Renal pelvis (tissue), 4 donors: ENCODE data around the gene SCAMP2. TPM values are rescaled to one million over a fixed set of nuclear protein-coding genes. Genes with fewer than 3 reads are reported as not detected.
"Not testable (repeated sequence)": the region's sequence is repeated elsewhere in the genome, so short reads cannot be mapped to it uniquely, and the experiment has no call there.

ENCODE experiments used
- DNase-seq: peaks from one replicate; pipeline ENCODE4 v3.0.0-alpha.2; 2013
- polyA plus RNA-seq, 3 donors: library from polyadenylated mRNA; unstranded; fragments of 120-200 nt; gene quantifications; one replicate each; pipeline ENCODE4 v1.2.1, GENCODE V29; 2013; ENCODE audit not compliant: insufficient read length in 3 of 3

SCAMP2 gene
- polyA plus RNA-seq, 3 donors = 75.6 to 77.7 (median 77.3) TPM

DNA sequence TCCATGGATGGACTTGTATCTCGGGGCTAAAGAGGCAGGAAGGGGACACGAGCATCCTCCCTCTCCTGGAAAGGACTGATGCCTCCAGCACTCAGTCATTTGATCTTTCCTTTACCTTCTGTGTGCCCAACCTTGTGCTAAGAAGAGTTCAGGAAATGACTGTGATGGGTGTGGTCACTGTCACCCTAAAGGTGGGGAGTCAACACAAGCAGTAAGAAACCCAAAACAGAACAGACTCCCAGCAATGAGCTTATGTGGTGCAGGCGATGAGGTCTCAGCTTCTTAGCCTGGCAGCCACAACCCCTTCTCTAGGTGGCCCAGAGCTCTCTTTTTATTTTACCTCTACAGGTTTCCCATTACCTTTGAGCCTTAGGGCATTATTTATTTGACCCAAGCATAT, 20.5 kb upstream of the SCAMP2 start:
- DNase-seq = no peak

- DNase-seq = no peak
Measured at GRCh38 chr15:74892931-74893330, 19.8 kb upstream of the SCAMP2 start.

GRCh38 chr15:74892313-74892712, 19.1 kb upstream of the SCAMP2 start:
- no peak for DNase-seq

- DNase-seq = no peak
Measured at GRCh38 chr15:74891469-74891868, 18.3 kb upstream of the SCAMP2 start.

- DNase-seq = no peak
Measured at GRCh38 chr15:74890665-74890960, 17.4 kb upstream of the SCAMP2 start.

DNA sequence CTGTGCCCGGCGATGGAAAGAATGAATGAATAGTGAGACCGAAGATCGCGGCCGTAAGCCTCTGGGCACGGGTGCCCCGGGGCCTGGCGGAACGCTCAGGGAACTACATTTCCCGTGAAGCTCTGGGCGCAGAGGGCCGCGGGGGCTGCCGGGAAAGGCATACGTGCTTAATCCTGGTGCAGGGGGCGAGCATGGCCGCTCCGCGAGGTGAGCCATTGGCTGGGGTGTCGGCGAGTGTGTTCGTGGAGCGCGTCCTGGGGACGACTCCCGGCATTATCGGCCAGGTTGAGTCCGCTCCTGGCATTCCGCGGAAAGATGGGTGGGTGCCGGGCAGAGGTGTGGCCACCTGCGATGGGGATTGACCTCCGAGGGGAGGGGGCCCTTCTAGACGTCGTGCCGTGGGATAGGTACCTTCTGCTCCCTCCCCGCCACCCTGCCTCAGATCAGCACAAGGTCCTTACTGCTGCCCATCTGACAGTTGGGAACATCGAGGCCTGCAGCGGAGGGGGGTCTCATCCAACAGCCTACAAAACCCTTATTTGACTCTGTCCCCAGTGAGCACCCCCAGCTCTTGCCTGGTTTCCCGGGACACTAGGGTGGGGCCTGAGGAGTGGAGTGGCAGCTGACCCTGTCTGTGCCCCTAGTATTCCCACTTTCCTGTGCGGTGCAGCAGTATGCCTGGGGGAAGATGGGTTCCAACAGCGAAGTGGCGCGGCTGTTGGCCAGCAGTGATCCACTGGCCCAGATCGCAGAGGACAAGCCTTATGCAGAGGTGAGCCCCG, 16.9 kb upstream of the SCAMP2 start, which contains the start of gene MPI:
MPI (plus strand) TSS at position 160 of the 782 bp plus-strand sequence; CDS start at position 192, 32 bp downstream.
- DNase-seq = peak; percentile 85

DNA sequence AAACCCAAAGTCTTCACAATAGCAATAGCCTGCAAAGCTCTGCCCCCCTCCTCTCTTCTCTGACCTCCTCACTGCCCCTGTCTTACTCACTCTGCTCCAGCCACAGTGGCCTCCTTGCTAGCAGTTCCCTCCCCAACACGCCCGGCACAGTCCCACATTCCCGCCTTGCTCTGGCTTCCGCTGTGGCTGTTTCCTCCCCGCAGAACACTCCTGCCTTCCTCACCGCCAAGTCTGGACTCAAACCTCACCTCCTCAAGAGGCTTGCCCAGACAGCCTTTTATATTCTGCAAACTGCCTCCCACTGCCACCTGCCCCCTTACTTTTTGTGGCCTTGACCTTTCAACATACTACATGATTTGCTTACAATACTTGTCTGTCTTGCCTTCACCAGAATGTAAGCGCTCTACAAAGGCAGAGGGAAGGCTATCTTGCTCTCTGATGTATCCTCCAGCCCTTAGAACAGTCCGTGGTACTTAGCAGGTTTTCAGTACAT, 16.3 kb upstream of the SCAMP2 start:
- no peak for DNase-seq

GRCh38 chr15:74888716-74889115, 15.6 kb upstream of the SCAMP2 start:
- no peak for DNase-seq

GRCh38 chr15:74887537-74888193, 14.5 kb upstream of the SCAMP2 start:
- DNase-seq = not testable (repeated sequence)

GRCh38 chr15:74885461-74885860, 12.3 kb upstream of the SCAMP2 start:
- no peak for DNase-seq

GRCh38 chr15:74884428-74885223, 11.5 kb upstream of the SCAMP2 start:
- no peak for DNase-seq

DNA sequence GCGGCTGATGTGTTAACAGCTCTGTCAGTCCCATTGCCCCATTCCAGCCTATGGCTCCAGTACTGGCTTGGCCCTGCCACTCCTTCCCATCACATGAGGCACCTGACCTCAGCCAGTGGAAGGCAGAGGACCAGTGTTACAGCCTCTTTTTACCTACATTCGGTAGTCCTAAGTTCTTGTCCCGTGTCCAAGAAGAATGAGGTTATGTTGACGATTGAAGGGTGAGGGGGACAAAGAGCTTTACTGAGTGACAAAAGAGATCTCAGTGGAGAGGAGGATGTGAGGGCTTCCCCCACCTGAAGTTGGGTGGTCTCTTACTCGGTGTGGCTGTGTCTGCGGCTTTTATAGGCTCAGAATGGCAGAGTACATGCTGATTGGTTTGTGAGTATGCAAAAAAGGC, 9.4 kb upstream of the SCAMP2 start:
- no peak for DNase-seq

- DNase-seq = no peak
Measured at GRCh38 chr15:74878273-74878672, 5.1 kb upstream of the SCAMP2 start.

DNA sequence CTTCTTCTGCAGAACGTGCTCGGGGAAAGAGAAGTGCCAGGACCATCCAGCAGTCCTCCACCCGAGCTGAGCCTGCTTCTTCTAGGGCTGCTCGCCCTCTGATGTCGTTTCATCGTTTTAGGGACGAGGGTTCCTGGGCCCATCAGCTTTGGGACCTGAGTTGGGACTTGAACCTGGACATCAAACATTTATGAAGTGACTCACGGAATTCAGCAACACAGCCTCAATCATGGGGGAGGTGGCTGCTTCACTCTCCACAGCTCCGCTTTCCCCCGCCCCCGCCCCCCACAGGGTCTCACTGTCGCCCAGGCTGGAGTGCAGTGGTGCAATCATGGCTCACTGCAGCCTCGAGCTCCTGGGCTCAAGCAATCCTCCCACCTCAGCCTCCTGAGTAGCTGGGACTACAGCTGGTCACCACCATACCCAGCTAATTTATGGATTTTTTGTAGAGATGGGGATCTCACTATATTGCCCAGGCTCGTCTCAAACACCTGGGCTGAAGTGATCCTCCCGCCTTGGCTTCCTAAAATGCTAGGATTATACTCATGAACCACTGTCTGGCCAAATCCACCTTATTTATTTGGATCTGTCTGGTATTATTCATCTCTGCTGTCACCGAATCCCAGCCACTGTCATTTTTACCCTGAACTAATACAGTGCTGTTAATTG, 725 bp upstream of the SCAMP2 start:
- DNase-seq = no peak

GRCh38 chr15:74872702-74873035, 496 bp downstream of the SCAMP2 start:
- no peak for DNase-seq

DNA sequence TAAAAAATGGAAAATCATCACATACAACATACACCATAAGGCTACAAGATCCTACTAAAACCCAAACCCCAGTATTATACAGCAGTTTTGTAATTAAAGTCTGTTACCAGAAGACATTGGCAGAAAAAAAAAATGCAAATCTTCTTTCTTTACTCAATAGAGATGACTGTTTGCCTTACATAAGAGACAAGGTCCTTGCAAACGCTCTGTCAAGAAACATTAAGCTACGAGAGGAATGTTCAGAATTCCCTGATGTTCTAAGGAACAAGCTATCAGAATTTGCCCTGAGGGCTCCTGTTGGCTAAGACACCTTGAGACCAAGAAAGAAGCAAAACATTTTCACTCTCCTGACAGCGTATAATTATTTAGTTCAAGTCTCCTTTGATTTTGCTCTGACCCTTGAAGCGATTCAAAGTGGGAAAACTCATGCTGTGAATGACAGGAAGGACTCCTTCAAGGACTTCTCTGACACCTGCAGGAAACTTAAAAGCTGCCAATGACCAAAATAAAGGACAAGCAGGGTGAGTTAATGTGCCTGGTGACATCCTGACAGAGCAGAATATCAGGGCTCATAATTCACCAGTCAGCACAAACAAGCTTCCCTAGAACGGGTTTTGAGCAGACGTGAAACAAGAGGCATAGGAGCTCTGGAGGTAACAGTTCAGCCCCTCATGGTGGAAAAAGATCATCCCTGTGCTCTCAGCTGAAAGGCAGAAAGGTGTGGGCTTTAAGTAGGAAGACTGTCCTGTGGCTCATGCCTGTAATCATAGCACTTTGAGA, 2.5 kb downstream of the SCAMP2 start:
- DNase-seq = no peak

DNA sequence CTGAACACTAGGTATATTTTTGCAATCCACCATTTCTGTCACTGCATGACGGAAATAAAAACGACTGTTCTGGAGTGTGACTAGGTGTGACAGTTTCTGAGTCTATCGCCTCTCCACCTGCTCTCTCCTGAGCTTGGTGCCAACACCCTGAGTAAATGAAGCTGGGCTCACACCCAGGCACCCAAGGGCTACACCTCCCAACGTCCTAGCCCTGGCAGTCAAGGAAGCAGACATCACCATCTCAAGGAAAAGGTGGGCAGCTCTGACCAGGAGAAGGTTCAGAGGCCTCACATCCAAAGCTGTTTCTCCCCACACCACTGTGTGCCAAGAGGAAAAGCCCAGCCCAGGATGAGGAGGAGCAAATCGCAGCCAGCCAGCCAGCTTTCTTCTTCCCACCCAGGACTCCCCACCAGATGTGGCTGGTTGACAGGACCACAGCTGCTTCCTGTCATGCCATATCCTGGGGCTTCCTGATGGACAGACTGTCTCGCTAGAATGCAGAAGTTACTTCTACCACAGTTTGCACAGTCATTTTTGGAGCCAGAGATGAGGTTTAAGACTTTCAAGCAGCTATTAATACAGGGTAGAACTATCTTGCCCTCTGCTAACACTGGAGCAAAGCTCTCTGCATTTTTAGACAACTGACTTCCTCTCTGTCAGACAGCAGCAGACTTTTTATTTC, 3.3 kb downstream of the SCAMP2 start:
- no peak for DNase-seq

GRCh38 chr15:74869372-74869725, 3.8 kb downstream of the SCAMP2 start:
- DNase-seq = no peak

DNA sequence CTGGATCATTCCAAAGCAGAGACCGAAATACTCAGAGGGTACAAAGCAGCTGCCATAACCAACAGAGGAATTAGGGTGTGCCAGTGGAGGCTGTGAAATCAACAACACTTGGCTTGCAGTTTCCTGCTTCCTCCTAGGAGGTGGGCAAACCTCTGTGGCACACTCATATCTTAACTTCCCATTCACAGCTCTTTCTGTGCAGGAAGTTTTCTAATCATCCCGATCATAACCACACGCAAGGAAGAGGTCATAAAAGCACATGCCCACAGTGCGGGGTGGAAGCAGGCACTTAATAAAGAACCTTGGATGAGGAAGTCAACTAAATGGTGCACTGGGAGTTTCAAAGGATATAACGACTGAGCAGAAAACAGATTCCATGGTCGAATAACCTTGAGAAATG, 5.1 kb downstream of the SCAMP2 start:
- no peak for DNase-seq

- DNase-seq = no peak
Measured at GRCh38 chr15:74867466-74868038, 5.6 kb downstream of the SCAMP2 start.

DNA sequence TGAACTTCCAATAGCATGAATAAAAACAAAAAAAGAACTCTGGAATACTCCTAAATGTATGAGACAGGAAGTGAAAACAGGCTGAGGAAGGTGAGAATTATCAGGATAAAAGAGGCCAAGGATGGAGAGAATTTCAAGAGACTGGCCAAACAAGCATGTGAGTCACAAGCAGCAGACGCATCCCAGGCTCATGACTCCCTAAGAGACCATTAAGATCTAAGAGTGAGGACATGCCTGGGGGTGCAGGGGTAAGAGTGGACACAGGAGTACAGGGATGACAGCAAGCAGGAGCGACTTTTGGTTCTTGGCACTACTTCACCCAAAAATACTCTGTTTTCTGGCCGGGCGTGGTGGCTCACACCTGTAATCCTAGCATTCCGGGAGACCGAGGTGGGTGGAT, 7.1 kb downstream of the SCAMP2 start:
- no peak for DNase-seq
